ENCODE results near the gene OLIG1. TPM values are rescaled to one million over a fixed set of nuclear protein-coding genes. Genes with fewer than 3 reads are reported as not detected.

The OLIG1 gene
- total RNA-seq, 1 experiment from 2014 or later = not detected

GRCh38 chr21:33089395-33090119 is 19.6 kb downstream of the OLIG1 start (continued):
- TF ChIP-seq CBX3 (IDR thresholded peaks at IDR 0.05; ENCODE audit: low read depth) (no peak), SRF (IDR thresholded peaks at IDR 0.05; ENCODE audit: low read depth) (no peak), ZFX (IDR thresholded peaks at IDR 0.05) (no peak)
- TF ChIP-seq, protein P1, sequence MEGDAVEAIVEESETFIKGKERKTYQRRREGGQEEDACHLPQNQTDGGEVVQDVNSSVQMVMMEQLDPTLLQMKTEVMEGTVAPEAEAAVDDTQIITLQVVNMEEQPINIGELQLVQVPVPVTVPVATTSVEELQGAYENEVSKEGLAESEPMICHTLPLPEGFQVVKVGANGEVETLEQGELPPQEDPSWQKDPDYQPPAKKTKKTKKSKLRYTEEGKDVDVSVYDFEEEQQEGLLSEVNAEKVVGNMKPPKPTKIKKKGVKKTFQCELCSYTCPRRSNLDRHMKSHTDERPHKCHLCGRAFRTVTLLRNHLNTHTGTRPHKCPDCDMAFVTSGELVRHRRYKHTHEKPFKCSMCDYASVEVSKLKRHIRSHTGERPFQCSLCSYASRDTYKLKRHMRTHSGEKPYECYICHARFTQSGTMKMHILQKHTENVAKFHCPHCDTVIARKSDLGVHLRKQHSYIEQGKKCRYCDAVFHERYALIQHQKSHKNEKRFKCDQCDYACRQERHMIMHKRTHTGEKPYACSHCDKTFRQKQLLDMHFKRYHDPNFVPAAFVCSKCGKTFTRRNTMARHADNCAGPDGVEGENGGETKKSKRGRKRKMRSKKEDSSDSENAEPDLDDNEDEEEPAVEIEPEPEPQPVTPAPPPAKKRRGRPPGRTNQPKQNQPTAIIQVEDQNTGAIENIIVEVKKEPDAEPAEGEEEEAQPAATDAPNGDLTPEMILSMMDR (IDR thresholded peaks at IDR 0.05 in 2 of 3, conservative IDR thresholded peaks at IDR 0.05 in 1 of 3; ENCODE audit: borderline replicate concordance in 1 of 3, insufficient read depth in 1 of 3, low read depth in 2 of 3, low read length in 2 of 3) = no peak

DNA sequence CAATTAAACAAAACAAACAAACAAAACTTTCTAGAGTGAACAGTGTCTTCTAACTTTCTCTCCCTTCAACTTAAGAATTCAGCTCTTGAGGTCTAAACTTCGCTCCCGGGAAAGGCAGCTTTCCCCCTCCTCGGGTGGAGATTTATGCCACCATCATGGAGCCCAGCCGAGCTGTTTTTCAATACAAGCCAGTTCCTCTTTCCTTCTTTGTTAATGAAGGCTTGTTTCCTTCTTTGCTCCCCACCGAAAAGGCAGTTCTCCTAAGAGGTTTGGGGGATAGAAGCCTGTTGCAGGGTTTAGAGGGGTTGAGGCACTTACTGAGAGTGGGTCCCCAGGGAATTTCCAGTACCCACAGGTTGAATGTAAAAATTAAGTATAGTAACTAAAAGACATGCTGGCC is 26.5 kb downstream of the OLIG1 start:
- Histone ChIP-seq H2AFZ (ENCODE audit: low read depth, low read length, poor library complexity, severe bottlenecking) (no peak overlapping the region), H3K27ac (ENCODE audit: low read depth, low read length) (no peak overlapping the region), H3K4me3 (replicated peaks in 1 of 2; ENCODE audit: low read depth in 1 of 2, low read length in 2 of 2) (no peak overlapping the region), H3K79me2 (ENCODE audit: insufficient read depth, low read length) (no peaks in the 10 kb centered on the region), H4K20me1 (ENCODE audit: insufficient read depth) (no peaks in the 10 kb centered on the region), H3K9me3 (ENCODE audit: control insufficient read depth in 1 of 2, insufficient read depth in 1 of 2, low read depth in 1 of 2, low read length in 2 of 2) (no peaks in the 10 kb centered on the region), H3K36me3 (ENCODE audit: control insufficient read depth in 1 of 2, insufficient read depth in 2 of 2, low read length in 2 of 2) (no peaks in the 10 kb centered on the region), H3K4me1 (ENCODE audit: control insufficient read depth in 1 of 2, insufficient read depth in 2 of 2, low read length in 2 of 2) (no peaks in the 10 kb centered on the region), H3K9me2 (ENCODE audit: insufficient read depth) (no peaks in the 10 kb centered on the region), H3K27me3 (ENCODE audit: insufficient read depth, low read length) (no peaks in the 10 kb centered on the region), H3K9ac (ENCODE audit: low read length) (no peak overlapping the region), H3K4me2 (ENCODE audit: low read length) (no peak overlapping the region)
- DNase-seq (ENCODE audit: low read depth, low spot score) (no peak), ATAC-seq (no peak)
- ChIA-PET POLR2A (no interaction called here), RAD21 (ENCODE audit: low non-redundant PET in 1 of 2, low total read pairs in 2 of 2, uncharacterized antibody in 2 of 2, unreplicated experiment in 2 of 2) (no interaction called here), CTCF (no interaction called here)
- no TSS peak for BruUV-seq (replicated peaks)
- TF ChIP-seq RAD21 (IDR thresholded peaks at IDR 0.05; ENCODE audit: low read depth) (no peak), EZH2phosphoT487 (IDR thresholded peaks at IDR 0.05; ENCODE audit: borderline replicate concordance) (no peak), SRF (IDR thresholded peaks at IDR 0.05; ENCODE audit: low read depth) (no peak), SIN3A (IDR thresholded peaks at IDR 0.05; ENCODE audit: low read depth) (no peak), YY1 (IDR thresholded peaks at IDR 0.05; ENCODE audit: extremely low read depth, insufficient replicate concordance, low read depth, low read length) (no peak), POLR2AphosphoS5 (IDR thresholded peaks at IDR 0.05; ENCODE audit: low read depth, low read length) (no peak)
- TF ChIP-seq, protein P2, sequence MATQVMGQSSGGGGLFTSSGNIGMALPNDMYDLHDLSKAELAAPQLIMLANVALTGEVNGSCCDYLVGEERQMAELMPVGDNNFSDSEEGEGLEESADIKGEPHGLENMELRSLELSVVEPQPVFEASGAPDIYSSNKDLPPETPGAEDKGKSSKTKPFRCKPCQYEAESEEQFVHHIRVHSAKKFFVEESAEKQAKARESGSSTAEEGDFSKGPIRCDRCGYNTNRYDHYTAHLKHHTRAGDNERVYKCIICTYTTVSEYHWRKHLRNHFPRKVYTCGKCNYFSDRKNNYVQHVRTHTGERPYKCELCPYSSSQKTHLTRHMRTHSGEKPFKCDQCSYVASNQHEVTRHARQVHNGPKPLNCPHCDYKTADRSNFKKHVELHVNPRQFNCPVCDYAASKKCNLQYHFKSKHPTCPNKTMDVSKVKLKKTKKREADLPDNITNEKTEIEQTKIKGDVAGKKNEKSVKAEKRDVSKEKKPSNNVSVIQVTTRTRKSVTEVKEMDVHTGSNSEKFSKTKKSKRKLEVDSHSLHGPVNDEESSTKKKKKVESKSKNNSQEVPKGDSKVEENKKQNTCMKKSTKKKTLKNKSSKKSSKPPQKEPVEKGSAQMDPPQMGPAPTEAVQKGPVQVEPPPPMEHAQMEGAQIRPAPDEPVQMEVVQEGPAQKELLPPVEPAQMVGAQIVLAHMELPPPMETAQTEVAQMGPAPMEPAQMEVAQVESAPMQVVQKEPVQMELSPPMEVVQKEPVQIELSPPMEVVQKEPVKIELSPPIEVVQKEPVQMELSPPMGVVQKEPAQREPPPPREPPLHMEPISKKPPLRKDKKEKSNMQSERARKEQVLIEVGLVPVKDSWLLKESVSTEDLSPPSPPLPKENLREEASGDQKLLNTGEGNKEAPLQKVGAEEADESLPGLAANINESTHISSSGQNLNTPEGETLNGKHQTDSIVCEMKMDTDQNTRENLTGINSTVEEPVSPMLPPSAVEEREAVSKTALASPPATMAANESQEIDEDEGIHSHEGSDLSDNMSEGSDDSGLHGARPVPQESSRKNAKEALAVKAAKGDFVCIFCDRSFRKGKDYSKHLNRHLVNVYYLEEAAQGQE (IDR thresholded peaks at IDR 0.05; ENCODE audit: low read depth) = no peak
- intact Hi-C loops (cut with micrococcal nuclease) = no loop called here
